H1 (cell line): ENCODE measurements around the gene PRRX2.

Source experiments
- CEBPB ChIP-seq: IDR thresholded peaks from 2 replicates; pipeline ENCODE4 v1.6.1; 2012; ENCODE audit warnings: low read depth, low read length
- EZH2 ChIP-seq: fragments of 200-600 bp; sonication (generic); IDR thresholded peaks from 2 replicates; pipeline ENCODE4 v1.7.1; 2012; ENCODE audit warnings: low read depth, mild to moderate bottlenecking, moderate library complexity, low read length, inconsistent platforms; ENCODE audit not compliant: severe bottlenecking
- POLR2A ChIP-seq, 2 experiments: IDR thresholded peaks; 1 replicate in 1 of 2; 2 replicates in 1 of 2; pipeline ENCODE4 v1.6.1; 2011; ENCODE audit warnings: low read depth in 2 of 2, low read length in 2 of 2, mild to moderate bottlenecking in 2 of 2; ENCODE audit errors: control extremely low read depth in 1 of 2
- SIN3A ChIP-seq, 2 experiments: IDR thresholded peaks in 1 of 2; conservative IDR thresholded peaks in 1 of 2; 2 replicates each; pipeline ENCODE4 v1.6.1; 2011 to 2012; ENCODE audit warnings: low read length in 2 of 2, improper control_type of control experiment in 1 of 2, low read depth in 1 of 2, mild to moderate bottlenecking in 1 of 2
- TF ChIP-seq, protein P1 (sequence below), 3 experiments: IDR thresholded peaks; 1 replicate in 2 of 3; 2 replicates in 1 of 3; pipeline versions ENCODE4 v1.5.1 to v1.6.1; 2011; ENCODE audit warnings: low read length in 3 of 3, mild to moderate bottlenecking in 3 of 3, inconsistent platforms in 2 of 3, low read depth in 1 of 3, moderate library complexity in 1 of 3; ENCODE audit not compliant: insufficient read depth in 1 of 3; ENCODE audit errors: control extremely low read depth in 1 of 3

DNA sequence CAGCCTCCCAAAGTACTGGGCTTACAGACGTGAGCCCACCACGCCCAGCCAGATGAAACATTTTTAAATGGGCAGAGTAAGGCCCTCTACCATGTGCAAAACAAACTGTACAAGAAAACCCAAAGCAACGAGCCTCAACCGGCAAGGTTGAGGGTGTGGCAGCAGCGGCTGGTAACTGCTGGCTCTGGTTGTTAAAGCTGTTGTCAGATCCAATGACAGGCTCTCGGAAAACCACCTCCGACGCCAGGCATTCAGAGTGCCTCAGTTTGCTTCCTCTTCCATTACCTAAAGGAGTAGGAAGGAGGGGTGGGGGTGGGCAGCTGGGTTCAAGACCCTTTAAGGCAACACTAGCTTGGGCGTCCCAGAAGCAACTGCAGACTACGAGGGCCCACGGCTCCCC, 21.1 kb upstream of the PRRX2 start:
- TF ChIP-seq, protein P1, sequence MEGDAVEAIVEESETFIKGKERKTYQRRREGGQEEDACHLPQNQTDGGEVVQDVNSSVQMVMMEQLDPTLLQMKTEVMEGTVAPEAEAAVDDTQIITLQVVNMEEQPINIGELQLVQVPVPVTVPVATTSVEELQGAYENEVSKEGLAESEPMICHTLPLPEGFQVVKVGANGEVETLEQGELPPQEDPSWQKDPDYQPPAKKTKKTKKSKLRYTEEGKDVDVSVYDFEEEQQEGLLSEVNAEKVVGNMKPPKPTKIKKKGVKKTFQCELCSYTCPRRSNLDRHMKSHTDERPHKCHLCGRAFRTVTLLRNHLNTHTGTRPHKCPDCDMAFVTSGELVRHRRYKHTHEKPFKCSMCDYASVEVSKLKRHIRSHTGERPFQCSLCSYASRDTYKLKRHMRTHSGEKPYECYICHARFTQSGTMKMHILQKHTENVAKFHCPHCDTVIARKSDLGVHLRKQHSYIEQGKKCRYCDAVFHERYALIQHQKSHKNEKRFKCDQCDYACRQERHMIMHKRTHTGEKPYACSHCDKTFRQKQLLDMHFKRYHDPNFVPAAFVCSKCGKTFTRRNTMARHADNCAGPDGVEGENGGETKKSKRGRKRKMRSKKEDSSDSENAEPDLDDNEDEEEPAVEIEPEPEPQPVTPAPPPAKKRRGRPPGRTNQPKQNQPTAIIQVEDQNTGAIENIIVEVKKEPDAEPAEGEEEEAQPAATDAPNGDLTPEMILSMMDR (IDR thresholded peaks at IDR 0.05; ENCODE audit: control extremely low read depth in 1 of 3, insufficient read depth in 1 of 3, low read depth in 1 of 3, low read length in 3 of 3): no peak
- TF ChIP-seq EZH2: no peak
- TF ChIP-seq CEBPB: no peak
- TF ChIP-seq SIN3A (conservative IDR thresholded peaks at IDR 0.05 in 1 of 2, IDR thresholded peaks at IDR 0.05 in 1 of 2; ENCODE audit: low read depth in 1 of 2, low read length in 2 of 2): no peak
- TF ChIP-seq POLR2A (IDR thresholded peaks at IDR 0.05; ENCODE audit: control extremely low read depth in 1 of 2, low read depth in 2 of 2, low read length in 2 of 2): no peak
